Bone marrow (tissue), 2 donors: ENCODE data around the gene OPN1MW2.
"Not testable (repeated sequence)": the region's sequence is repeated elsewhere in the genome, so short reads cannot be mapped to it uniquely, and the experiment has no call there.

Source experiments
- DNase-seq, 2 donors: peaks; one replicate each; lab custom pipeline; 2025; lab: John Stamatoyannopoulos, UW

OPN1MW2 gene

GRCh38 chrX:154219456-154219855 is at the start of gene OPN1MW2:
OPN1MW2 (plus strand) TSS chrX:154219756; CDS start chrX:154219816, 60 bp downstream.
- not testable (repeated sequence) for DNase-seq

GRCh38 chrX:154172535-154172943 is 47.0 kb upstream of the OPN1MW2 start:
- DNase-seq: not testable (repeated sequence)

- not testable (repeated sequence) for DNase-seq
Measured at GRCh38 chrX:154174356-154174755, 45.2 kb upstream of the OPN1MW2 start.

- not testable (repeated sequence) for DNase-seq
Measured at GRCh38 chrX:154182296-154182695, 37.3 kb upstream of the OPN1MW2 start, which contains the start of gene OPN1MW. OPN1MW (plus strand) TSS chrX:154182596; CDS start chrX:154182678, 82 bp downstream.

GRCh38 chrX:154183794-154184193 is 35.8 kb upstream of the OPN1MW2 start:
- DNase-seq: not testable (repeated sequence)

DNA sequence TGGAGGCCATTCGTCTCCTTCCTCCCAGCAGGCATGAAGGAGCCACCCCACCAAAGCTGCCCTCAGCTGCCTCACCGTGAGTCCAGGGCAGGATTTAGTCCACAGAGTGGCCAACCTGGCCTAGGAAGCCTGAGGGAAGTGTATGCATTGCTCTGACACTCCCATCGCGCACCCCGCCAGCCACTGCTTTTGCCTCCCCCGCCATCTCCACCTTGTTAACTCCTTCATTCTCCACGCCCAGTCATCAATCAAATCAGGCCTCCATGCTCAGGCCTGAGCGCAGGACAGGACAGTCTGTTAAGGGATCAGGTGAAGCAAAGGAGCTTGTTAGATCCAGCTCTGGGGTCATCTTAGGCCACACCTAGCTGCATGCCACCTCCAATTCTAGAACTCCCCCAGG is 26.7 kb upstream of the OPN1MW2 start:
- DNase-seq: not testable (repeated sequence)

GRCh38 chrX:154194316-154194715 is 25.2 kb upstream of the OPN1MW2 start:
- DNase-seq: not testable (repeated sequence)

- not testable (repeated sequence) for DNase-seq
Measured at GRCh38 chrX:154196466-154196865, 23.1 kb upstream of the OPN1MW2 start.

GRCh38 chrX:154209670-154210418 is 9.7 kb upstream of the OPN1MW2 start:
- DNase-seq: not testable (repeated sequence)

GRCh38 chrX:154211057-154211456 is 8.5 kb upstream of the OPN1MW2 start:
- not testable (repeated sequence) for DNase-seq

- DNase-seq: not testable (repeated sequence)
Measured at GRCh38 chrX:154211499-154211898, 8.1 kb upstream of the OPN1MW2 start.

DNA sequence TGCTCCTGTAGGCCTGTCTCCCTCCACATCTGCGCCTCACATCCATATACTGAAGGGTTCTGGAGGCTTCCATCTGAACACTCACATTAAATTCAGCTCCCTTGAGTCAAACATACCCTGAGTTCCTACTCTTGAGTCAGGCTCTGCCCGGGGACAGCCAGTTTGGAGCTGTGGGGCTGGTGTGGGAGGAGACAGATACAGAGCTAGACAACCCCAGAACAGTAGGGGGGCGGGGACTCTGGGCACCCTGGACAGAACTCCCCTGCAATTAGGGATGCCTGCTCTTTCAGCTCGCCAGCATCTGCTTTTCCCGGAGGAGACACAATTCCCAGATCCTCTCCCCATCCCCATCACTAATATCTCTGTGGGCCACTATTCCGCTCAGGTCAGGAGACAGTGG is 5.7 kb downstream of the OPN1MW2 start:
- not testable (repeated sequence) for DNase-seq

DNA sequence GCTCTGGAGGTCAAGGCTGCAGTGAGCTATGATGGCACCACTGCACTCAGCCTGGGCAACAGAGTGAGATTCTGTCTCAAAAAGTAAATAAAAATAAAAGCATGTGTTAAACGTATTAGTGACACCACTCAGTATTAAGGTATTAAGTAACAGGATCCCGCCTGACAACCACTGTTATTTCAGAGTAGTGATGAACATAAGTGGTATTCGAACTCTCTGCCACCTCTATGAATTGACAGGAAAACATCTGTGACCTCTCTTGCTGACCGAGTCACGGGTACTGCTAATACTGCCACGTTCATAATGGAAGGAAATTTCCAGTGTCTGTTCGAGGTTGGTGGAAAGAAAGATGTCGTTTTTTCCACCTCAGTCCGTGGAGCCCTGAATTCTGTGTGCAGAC is 7.2 kb downstream of the OPN1MW2 start:
- DNase-seq: not testable (repeated sequence)

GRCh38 chrX:154231443-154231842 is 11.9 kb downstream of the OPN1MW2 start:
- not testable (repeated sequence) for DNase-seq

DNA sequence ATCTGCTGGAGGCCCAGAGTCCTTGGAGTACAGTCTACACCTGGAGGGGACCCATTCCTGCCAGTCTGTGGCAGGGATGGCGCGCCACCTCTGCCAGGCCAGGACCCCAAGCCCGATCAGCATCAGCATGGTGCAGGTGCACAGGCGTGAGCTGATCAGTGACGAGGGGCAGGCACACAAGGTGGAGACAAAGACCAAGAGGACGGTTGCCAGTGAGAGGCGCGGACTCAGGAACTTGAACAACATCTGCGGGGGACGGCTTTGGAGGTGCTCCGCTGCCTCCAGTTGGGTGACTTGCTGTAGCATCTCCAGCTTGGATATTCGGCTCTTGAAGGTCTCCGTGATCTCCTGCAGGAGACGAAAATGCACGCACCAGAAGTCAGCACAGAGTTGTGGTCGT is 14.1 kb downstream of the OPN1MW2 start:
- not testable (repeated sequence) for DNase-seq

GRCh38 chrX:154238939-154239559 is 19.5 kb downstream of the OPN1MW2 start:
- DNase-seq: not testable (repeated sequence)

DNA sequence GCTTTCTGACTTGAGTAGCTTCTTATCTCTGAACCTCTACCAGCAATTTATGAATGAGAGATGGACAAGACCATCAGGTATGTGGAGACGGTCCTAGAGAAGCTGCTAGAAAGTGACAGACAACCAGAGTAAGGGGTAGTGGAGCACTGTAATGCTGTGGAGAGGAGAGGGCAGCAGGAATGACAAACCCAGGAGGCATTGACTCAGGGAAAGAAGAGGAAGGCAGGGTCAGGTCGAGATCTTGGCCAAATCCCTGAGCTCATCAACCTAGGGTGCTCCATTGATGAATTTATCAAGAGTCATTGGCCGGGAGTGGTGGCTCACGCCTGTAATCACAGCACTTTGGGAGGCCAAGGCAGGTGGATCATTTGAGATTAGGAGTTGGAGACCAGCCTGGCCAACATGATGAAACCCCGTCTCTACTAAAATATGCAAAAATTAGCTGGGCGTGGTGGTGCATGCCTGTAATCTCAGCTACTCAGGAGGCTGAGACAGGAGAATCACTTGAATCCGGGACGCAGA is 20.5 kb downstream of the OPN1MW2 start:
- DNase-seq: not testable (repeated sequence)

GRCh38 chrX:154247377-154248045 is 28.0 kb downstream of the OPN1MW2 start:
- DNase-seq: not testable (repeated sequence)

DNA sequence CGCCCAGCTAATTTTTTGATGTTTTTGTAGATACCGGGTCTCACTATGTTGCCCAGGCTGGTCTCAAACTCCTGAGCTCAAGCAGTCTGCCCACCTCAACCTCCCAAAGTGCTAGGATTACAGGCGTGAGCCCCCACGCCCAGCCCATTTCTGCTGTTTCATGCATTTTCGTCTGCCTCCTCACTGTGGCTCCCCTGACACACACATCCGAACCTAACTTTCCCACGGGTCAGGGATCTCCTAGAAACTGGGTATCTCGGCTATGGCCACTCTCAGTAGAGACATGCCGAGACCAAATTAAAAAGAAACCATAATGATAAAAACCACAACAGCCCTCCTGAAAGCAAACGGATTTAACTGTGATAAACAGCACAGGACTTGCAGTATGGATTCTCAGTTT is 28.5 kb downstream of the OPN1MW2 start:
- not testable (repeated sequence) for DNase-seq

DNA sequence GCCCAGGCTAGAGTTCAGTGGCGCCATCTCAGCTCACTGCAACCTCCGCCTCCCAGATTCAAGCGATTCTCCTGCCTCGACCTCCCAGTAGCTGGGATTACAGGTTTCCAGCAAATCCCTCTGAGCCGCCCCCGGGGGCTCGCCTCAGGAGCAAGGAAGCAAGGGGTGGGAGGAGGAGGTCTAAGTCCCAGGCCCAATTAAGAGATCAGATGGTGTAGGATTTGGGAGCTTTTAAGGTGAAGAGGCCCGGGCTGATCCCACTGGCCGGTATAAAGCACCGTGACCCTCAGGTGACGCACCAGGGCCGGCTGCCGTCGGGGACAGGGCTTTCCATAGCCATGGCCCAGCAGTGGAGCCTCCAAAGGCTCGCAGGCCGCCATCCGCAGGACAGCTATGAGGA is 37.7 kb downstream of the OPN1MW2 start, which contains the start of gene OPN1MW3:
Gene OPN1MW3 (plus strand): TSS at position 301 of the 400 bp plus-strand sequence. CDS start 38 bp downstream, at position 339.
- DNase-seq: not testable (repeated sequence)

GRCh38 chrX:154258711-154259110 is 39.2 kb downstream of the OPN1MW2 start:
- not testable (repeated sequence) for DNase-seq

- DNase-seq: not testable (repeated sequence)
Measured at GRCh38 chrX:154263072-154263471, 43.5 kb downstream of the OPN1MW2 start.
